Measurements from ENCODE around the gene ZNF17.

DNA sequence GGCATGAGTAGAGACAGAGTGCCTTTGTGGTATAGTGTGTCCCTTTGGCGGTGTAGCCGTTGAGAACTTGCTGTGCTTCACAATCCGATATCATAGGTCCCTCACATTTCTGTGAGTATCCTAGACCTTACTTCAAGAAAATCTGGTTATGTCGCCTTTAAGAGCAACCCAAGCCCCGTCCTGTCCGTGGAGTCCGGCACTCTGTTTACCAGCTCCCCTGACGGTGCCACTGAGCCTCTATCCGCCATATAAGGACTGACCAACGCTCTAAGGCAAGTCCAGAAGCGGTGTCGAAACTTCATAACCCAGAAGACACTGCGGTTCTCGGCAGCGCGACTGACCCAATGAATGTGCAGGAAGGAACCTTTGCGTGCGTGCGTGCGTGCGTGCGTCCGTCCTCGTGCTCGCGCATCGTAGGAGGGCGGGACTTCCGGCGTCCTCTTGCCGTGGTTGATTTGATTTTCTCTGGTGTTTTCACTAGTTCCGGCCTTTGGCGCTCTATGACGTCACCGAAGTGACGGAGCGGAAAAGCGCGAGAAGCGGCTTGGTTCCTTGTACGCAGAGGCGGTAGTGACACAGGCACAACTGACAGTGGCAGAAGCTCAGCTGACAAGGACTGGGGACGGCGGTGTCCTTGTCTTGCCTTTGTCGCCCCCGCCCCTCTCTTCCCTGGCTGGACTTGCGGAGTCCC is 47.8 kb upstream of the ZNF17 start, which contains the start of the genes TRAPPC2B and ZNF547:
- TF ChIP-seq, protein P1, sequence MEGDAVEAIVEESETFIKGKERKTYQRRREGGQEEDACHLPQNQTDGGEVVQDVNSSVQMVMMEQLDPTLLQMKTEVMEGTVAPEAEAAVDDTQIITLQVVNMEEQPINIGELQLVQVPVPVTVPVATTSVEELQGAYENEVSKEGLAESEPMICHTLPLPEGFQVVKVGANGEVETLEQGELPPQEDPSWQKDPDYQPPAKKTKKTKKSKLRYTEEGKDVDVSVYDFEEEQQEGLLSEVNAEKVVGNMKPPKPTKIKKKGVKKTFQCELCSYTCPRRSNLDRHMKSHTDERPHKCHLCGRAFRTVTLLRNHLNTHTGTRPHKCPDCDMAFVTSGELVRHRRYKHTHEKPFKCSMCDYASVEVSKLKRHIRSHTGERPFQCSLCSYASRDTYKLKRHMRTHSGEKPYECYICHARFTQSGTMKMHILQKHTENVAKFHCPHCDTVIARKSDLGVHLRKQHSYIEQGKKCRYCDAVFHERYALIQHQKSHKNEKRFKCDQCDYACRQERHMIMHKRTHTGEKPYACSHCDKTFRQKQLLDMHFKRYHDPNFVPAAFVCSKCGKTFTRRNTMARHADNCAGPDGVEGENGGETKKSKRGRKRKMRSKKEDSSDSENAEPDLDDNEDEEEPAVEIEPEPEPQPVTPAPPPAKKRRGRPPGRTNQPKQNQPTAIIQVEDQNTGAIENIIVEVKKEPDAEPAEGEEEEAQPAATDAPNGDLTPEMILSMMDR (conservative IDR thresholded peaks at IDR 0.05; ENCODE audit: low read length): no peak
- TF ChIP-seq EZH2phosphoT487 (IDR thresholded peaks at IDR 0.05; ENCODE audit: borderline replicate concordance): no peak
